SK-N-SH treated with all-trans-retinoic acid at 6 μM for 48 hours (cell line): ENCODE results near the gene VWC2L.

Experiments used
- OSR1 ChIP-seq: fragments of 250-450 bp; sonication (Bioruptor Pico); IDR thresholded peaks from 2 replicates; pipeline ENCODE4 v1.8.0; 2022; ENCODE audit warnings: moderate library complexity, mild to moderate bottlenecking, inconsistent platforms
- PATZ1 ChIP-seq: fragments of 250-450 bp; sonication (Bioruptor Pico); IDR thresholded peaks from 2 replicates; pipeline ENCODE4 v1.8.0; 2020; ENCODE audit warnings: mild to moderate bottlenecking, moderate library complexity, borderline replicate concordance
- PPARA ChIP-seq: fragments of 250-450 bp; sonication (Bioruptor Pico); IDR thresholded peaks from 2 replicates; pipeline ENCODE4 v1.5.0; 2020; ENCODE audit warnings: mild to moderate bottlenecking, borderline replicate concordance
- RARB ChIP-seq: fragments of 250-450 bp; sonication (Bioruptor Pico); IDR thresholded peaks from 2 replicates; pipeline ENCODE4 v1.8.0; 2021; ENCODE audit warnings: mild to moderate bottlenecking, moderate library complexity
- SNAI2 ChIP-seq: fragments of 250-450 bp; sonication (Bioruptor Pico); IDR thresholded peaks from 2 replicates; pipeline ENCODE4 v1.5.0; 2020; ENCODE audit warnings: mild to moderate bottlenecking, moderate library complexity
- TCF4 ChIP-seq: fragments of 250-450 bp; sonication (Bioruptor Pico); IDR thresholded peaks from 2 replicates; pipeline ENCODE4 v1.8.0; 2021; ENCODE audit warnings: mild to moderate bottlenecking, moderate library complexity, borderline replicate concordance
- ZC3H10 ChIP-seq: fragments of 250-450 bp; sonication (Bioruptor Pico); IDR thresholded peaks from 2 replicates; pipeline ENCODE4 v1.5.1; 2021; ENCODE audit warnings: mild to moderate bottlenecking, moderate library complexity
- ZNF565 ChIP-seq: fragments of 450-650 bp; formaldehyde crosslinking; conservative IDR thresholded peaks from 2 replicates; pipeline ENCODE4 v1.5.0; 2020; ENCODE audit warnings: low read depth, mild to moderate bottlenecking, moderate library complexity

- TF ChIP-seq RARB (CRISPR knock-in tag) (no peak), PATZ1 (CRISPR knock-in tag) (no peak), ZC3H10 (CRISPR knock-in tag) (no peak), TCF4 (CRISPR knock-in tag) (no peak), PPARA (CRISPR knock-in tag) (no peak), SNAI2 (CRISPR knock-in tag) (no peak), OSR1 (CRISPR knock-in tag) (no peak), ZNF565 (no peak)
Measured at GRCh38 chr2:214529514-214529913, 118.7 kb downstream of the VWC2L start.
